Heart left ventricle (tissue), 13 donors: Measurements from ENCODE around the gene STK38L.

Experiments
- CTCF ChIP-seq, 12 donors: fragments of 200-600 bp; sonication (generic) in 4 of 12; IDR thresholded peaks; one replicate each; pipeline versions ENCODE4 v1.5.0 to v1.8.0; 2018 to 2022; ENCODE audit warnings: antibody characterized with exemption in 12 of 12, mild to moderate bottlenecking in 5 of 12
- POLR2A ChIP-seq, 2 donors: fragments of 450-650 bp; IDR thresholded peaks; one replicate each; pipeline ENCODE4 v1.6.1; 2017; ENCODE audit warnings: antibody characterized with exemption in 2 of 2, mild to moderate bottlenecking in 2 of 2, moderate library complexity in 2 of 2
- donor health status: ischemic (EF 13 %, LVEDD 7.1; RV severe dilation, severe dysfunction).
- donor health status: DM: no; HTN: yes; CAD: no.
- donor health status: DM: no; HTN: no; CAD: no.
- donor health status: ischemic (EF 25% LVEDD 6.9; RV normal size, moderate dysfunction).
- donor health status: ischemic (EF 25% LVEDD 5.7; RV mildly dilated, moderate dysfunction).
- donor health status: ischemic (EF 35%, LVEDD 5.7; RV mildly dilated, moderate dysfunction).
- donor health status: nonischemic (EF 11% LVEDD 7.7; RV severe dilation, severe dysfunction).
- donor health status: DM: yes; HTN: yes; CAD: no.
- donor health status: PGD.
- donor health status: ischemic (EF 29% LVEDD 5.4; RV normal size, mild dysfunction).
- donor health status: nonischemic (EF 23%, LVEDD 6.1; RV moderate dilation, normal function).

GRCh38 chr12:27209257-27209910 lies 34.7 kb upstream of the STK38L start:
- TF ChIP-seq CTCF (IDR thresholded peaks at IDR 0.05) (no peak), POLR2A (IDR thresholded peaks at IDR 0.05) (no peak)
